ENCODE data around the gene N4BP2L1.

The N4BP2L1 gene

GRCh38 chr13:32427852-32428580, at the start of gene N4BP2L1:
Gene N4BP2L1 (minus strand): TSS chr13:32428130. CDS start chr13:32428082, 48 bp downstream.
- peak; percentile 49 to 67 for DNase-seq (ENCODE audit: low read depth in 2 of 2, low spot score in 1 of 2)

DNA sequence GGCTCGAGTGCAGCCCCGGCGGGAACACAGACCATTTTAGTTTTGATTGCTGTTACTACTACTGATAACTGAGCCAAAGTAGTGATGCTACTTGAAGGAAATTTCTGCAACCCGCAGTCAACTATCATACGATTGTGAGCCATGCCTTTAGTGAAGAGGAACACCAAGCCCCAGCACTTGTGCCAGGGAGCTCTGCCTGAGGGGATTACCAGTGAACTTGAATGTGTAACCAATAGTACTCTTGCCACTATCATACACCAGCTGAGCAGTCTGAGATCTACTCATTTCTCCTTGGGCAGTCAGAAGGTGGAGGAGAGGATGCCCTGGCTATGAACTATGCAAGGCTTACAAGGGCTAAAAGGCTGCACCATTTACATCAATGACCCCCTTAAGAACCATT, 49.0 kb upstream of the N4BP2L1 start:
- DNase-seq (ENCODE audit: low read depth in 2 of 2, low spot score in 1 of 2), result no peak

- DNase-seq (ENCODE audit: low read depth in 2 of 2, low spot score in 1 of 2), result no peak
These were observed 48.2 kb upstream of the N4BP2L1 start for GRCh38 chr13:32476021-32476731.

DNA sequence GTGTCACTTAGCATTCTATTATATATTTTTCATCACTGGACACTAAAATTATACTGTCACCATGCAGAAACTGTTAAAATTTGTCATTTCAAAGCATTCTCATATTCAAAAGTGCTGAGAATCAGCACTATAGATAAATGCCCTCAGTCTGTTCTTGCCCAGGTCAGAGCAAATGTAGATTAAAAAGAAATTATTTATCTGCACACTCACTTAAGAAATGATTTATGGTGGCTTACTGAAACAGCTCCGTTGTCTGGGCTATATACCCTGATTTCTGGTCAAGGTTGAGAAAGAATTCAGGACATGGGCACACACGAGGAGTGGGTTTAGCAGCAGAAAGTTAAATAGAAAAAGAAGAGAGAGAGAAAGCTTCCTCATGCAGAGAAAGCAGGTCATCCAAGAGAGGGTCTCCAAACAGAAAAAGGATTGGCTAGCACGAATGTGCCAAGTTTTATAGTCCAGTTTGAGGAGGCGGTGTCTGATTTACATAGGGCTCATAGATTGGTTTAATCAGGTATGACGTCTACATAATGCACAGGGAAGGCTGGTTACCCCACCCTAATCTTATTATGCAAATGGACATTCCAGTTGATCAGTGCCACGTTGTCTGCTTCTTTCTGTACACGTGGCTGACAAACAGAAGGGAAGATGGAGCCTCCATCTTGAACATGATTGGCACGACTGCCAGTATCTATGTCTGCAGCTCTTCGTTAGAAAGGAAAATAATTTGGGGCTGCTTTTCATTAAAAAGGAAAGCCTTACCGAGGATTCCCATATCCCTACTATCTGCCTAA, 47.3 kb upstream of the N4BP2L1 start:
- DNase-seq (ENCODE audit: low read depth in 2 of 2, low spot score in 1 of 2), result no peak

DNA sequence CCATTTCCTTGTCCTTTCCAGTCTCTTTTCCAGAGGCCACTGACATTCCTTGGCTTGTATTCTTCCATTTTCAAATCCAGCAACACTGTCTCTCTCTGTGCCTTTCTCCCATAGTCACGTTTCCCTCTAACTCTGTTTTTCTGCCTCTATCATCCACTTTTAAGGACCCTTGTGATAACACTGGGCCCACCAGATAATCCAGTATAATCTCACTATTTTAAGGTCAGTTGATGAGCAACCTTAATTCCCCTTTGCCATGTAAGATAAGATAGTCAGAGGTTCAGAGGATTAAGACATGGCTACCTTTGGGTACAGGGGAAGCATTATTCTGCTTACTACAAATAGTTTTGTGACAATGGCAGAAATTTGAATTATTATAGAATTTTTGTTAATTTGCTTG, 45.7 kb upstream of the N4BP2L1 start:
- no peak for DNase-seq (ENCODE audit: low read depth in 2 of 2, low spot score in 1 of 2)

DNA sequence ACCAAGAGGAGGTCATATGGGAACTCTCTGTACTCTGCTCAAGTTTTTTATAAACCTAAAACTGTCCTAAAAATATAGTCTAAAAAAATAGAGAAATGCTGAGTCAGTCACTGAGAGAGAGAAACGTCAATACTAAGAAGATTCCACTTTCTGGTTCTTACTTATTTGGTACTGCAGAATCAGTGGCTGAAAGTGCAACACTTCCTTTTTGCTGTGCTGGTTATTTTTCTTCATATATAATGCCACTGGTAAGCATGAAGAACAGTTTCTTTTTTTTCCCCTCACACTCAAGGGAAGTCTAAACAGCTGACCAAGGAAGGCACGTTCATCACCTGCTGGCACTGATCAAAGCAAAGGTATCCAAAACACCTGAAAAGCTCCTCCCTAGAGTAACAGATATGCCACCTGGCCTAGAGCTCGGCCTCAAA, 44.3 kb upstream of the N4BP2L1 start:
- no peak for DNase-seq (ENCODE audit: low read depth in 2 of 2, low spot score in 1 of 2)

- DNase-seq (ENCODE audit: low read depth in 2 of 2, low spot score in 1 of 2), result no peak
These were observed 43.4 kb upstream of the N4BP2L1 start for GRCh38 chr13:32471187-32471922.

- DNase-seq (ENCODE audit: low read depth in 2 of 2, low spot score in 1 of 2), result no peak
These were observed 40.7 kb upstream of the N4BP2L1 start for GRCh38 chr13:32468502-32469142.

GRCh38 chr13:32456591-32456990, 28.7 kb upstream of the N4BP2L1 start:
- DNase-seq (ENCODE audit: low read depth in 2 of 2, low spot score in 1 of 2), result no peak

GRCh38 chr13:32455594-32455903, 27.6 kb upstream of the N4BP2L1 start:
- DNase-seq (ENCODE audit: low read depth in 2 of 2, low spot score in 1 of 2), result no peak

DNA sequence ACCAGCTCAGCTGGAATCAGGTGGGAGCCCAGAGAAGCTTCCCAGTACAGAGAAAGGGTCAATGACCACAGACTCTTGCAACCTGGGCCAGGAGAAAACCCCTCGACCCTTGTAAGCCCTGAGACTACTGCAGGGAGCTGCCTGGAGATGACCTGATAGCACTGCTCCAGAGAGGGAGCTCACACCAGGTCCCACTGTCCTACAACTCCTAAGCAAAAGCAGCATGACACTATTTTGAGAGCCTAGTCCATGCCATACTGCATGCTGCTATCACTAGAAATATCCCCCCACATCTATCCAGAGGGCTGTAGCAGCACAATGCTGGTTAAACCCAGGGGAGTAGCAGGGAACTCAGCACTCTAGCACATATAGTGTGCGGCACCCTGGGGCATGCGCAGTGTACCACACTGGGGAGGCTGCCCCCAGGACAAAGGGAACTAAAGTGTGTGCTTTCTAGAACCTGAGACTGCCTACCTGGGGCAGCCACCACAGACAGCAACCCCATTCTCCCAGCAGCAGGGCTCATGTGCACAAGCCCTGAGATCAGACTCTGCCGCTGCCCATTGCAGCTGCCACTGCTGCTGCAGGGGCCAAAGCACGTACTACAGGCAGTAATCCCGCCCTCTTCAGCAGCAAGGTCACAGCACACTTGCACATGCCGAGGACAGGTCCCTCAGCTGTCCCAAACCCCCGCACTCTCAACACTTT, 27.1 kb upstream of the N4BP2L1 start:
- no peak for DNase-seq (ENCODE audit: low read depth in 2 of 2, low spot score in 1 of 2)

GRCh38 chr13:32453981-32454380, 26.1 kb upstream of the N4BP2L1 start:
- no peak for DNase-seq (ENCODE audit: low read depth in 2 of 2, low spot score in 1 of 2)

DNA sequence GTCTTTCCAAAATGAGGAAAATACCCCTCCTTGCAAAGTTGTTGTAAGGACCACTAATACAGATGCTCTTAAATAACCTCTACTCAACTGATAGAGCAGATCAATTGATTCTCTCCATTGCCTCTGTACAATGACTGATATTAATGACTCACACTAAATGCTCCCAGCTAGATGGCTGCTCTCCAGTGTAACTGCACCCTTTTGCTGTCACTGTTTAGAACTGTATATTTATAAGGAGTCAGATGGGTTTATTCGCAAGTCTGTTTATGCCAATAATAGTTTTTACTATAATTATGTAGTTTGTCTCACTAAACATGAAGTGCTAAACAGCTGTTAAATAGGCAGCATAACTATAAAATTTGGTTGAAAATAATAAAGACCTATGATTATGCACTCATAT, 21.0 kb upstream of the N4BP2L1 start:
- no peak for DNase-seq (ENCODE audit: low read depth in 2 of 2, low spot score in 1 of 2)

DNA sequence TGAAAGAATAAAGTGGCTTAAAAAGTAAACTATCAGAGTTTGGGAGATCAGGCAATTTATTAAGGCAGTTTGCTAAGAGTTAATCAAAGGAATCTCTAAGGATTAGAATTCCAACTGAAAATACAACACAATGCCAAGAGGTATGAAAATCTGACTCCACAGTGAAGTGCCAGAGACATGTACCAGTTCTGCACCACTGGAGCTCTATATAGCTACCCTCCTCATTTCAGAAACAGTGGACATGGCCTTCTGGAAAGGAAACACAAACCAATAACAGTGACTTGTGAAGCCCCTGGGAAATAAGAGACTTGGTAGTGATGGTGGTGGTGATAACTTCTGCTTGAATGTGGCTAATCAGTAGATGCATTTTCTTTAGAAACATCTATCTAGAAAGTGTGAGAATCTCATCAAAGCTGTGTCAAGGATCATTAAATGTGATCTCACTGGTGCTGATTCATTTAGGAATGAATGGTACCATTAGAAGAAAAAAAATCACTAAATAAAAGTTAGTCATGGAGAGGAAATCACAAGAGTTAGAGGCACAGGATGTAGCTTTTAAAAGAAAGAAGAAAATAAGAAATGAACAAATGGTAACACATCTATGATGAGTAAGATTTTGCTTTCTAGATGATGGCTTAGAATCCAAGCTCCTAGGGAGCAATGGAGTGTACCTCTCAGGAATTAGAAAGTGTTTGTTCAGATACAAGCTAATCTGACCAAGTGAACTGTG, 20.1 kb upstream of the N4BP2L1 start:
- DNase-seq (ENCODE audit: low read depth in 2 of 2, low spot score in 1 of 2), result no peak

- DNase-seq (ENCODE audit: low read depth in 2 of 2, low spot score in 1 of 2), result no peak
These were observed 19.0 kb upstream of the N4BP2L1 start for GRCh38 chr13:32446773-32447465.

GRCh38 chr13:32446220-32446619, 18.3 kb upstream of the N4BP2L1 start:
- DNase-seq (ENCODE audit: low read depth in 2 of 2, low spot score in 1 of 2), result no peak

- DNase-seq (ENCODE audit: low read depth in 2 of 2, low spot score in 1 of 2), result no peak
These were observed 17.5 kb upstream of the N4BP2L1 start for GRCh38 chr13:32445461-32445860.

- DNase-seq (ENCODE audit: low read depth in 2 of 2, low spot score in 1 of 2), result peak in 1 of 2 donors; percentile 9
These were observed 15.2 kb upstream of the N4BP2L1 start for GRCh38 chr13:32443111-32443510.

- no peak for DNase-seq (ENCODE audit: low read depth in 2 of 2, low spot score in 1 of 2)
These were observed 10.9 kb upstream of the N4BP2L1 start for GRCh38 chr13:32438871-32439270.
